NCI-H446 (cell line): Measurements from ENCODE around the gene MTERF4.

Source experiments
- DNase-seq, 2 experiments: peaks; one replicate each; lab custom pipeline; 2025; lab: John Stamatoyannopoulos, UW

Gene MTERF4

DNA sequence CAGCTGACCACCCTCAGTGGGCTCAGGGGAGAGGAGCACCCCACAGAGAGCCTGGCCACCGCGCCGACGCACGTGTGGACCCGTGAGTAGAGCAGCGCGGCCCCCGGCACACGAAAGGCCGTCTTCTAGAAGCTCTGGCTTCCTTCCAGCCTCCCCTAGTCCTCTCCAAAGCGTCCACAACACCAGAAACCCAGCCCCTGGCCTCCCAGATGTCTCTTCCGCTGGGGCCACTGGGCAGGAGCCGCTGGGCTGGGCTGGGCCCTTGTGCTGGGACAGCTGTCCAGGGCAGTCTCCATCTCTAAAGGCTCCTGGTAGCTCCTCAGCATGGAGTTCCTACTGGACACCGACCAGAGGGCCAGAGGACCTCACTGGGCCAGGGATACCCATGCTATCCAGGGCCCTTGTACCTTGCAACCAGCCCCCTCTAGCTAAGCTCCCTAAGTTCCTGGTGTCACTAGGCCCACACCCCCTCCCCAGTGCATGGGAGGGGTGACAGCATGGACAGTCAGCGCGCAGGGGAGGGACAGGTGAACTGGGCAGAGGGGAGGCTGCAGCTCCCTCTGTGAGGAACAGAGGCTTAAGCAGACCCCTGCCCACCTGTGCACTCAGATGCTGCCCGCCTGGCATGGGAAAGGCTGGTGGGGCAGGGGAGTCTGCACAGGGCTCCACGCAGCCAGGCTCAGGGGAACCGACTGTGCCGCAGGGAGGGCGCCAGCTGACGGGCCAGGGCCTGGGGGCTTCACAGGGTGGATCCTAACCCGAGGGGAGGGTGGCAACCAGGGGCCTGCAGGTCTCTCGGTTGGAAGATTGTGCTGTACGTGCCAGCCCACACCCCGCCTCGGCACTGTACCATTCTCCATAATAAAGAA lies 32.9 kb downstream of the MTERF4 start:
- DNase-seq, result no peak

DNA sequence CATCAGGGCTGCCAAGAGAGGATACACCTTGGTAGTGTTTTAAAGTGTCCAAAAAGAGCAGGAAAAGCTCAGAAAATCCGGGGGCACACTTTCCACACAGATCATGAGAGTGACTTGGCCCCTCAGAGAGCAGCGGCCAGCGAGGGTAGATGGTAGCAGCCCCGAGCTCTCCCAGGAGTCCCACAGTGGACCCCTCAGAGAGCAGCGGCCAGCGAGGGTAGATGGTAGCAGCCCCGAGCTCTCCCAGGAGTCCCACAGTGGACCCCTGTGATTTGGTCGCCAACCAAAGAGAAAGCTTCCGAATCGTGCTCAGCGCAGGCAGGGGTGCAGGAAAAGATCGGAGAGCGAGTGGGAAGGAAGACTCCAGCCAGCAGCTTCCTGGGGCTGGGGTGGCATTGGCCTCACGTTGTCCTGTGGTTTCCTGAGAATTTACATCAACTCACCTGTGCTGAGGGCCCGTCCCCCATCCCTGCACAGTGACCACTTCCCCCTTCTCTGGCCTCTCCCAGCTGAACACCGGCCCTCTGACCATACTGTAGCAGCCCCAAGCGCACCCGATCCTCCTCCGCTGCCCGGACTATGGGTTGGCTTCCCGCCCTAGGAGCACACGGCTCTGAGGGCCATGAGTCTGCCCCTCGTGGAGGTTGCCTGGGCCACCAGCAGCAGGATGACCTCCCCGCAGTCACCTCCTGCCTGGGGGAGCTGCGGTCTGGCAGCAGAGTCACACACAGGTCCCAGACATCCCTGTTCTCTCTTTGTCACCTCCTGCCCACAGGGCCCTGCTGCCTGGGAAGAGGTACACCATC lies 33.7 kb downstream of the MTERF4 start:
- no peak for DNase-seq

DNA sequence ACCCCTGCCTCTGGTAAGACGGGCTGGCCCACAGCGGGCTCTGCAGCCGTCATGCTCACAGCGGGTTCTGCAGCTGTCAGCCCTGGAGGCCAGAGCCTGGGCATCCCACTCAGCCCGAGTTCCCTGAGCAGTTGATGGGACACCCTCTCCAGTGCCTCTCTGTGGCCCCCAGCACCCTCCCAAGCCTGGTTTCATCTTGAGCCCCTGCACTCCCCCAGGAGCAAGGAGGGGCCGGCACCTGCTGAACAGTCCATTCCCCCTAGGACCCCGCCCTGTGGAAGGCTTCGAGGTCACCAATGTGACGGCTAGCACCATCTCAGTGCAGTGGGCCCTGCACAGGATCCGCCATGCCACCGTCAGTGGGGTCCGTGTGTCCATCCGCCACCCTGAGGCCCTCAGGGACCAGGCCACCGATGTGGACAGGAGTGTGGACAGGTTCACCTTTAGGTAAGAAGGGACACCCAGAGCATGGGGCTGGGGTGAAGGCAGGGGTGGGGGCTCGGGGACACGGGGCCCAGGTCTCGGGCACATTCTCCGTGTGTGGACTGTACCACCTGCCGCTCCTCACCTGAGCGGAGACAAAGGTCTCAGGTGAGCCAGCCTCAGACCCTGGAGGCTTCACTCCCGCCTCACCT lies 34.5 kb downstream of the MTERF4 start:
- DNase-seq, result no peak

DNA sequence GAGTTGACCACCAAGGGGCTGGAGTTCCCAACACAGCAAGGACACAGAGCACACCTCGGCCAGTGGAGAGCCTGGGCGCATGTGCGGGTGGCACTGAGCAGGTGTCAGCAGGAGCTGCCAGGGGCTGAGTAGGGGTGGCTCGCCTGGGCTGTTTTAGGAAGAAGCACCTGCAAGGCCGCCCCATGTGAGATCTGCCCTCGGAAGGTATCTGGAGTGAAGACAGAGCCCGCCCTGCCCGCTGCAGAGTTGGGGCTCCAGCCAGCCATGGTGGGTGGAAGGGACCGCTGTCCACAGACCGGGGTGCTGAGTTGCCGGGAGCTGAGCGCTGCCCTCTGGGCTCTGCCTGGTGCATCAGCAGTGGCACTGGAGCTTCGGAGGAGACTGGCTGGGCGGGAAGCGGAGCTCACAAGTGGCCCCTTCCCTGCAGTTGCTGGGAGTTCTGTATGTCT lies 35.2 kb downstream of the MTERF4 start:
- no peak for DNase-seq

DNA sequence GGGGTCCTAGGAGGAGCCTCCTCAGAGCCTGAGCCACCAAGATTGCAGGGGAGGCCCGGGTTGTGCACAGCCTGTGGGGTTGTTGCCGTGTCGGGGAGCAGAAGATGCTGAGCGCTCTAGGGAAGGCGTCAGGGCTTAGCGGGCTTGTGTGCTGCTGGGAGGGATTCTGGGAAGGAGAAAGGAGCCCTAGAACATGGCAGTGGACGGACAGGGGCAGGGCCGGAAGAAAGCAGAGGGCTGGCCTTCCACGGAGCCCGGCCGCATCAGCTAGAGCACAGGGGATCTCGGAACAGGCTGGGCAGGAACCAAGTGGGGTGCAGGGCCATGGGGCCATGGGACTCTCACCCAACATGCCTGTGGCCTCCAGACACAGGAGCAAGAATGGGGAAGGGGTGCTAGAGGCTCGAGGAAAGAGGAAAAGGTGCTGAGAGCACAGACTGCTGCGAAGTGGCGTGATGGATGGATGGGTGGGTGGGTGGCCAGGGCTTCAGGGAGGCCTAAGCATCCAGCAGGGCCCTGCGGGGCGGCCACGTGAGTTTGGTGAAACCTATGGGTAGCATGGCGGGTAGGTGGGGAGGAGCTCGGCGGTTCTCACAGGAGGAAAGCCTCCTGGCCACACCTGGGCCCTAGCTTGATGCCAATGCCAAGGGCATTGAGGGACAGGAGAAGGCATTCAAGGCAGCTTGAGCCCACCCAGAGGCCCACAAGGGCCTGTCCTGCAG lies 35.8 kb downstream of the MTERF4 start:
- DNase-seq, result no peak

DNA sequence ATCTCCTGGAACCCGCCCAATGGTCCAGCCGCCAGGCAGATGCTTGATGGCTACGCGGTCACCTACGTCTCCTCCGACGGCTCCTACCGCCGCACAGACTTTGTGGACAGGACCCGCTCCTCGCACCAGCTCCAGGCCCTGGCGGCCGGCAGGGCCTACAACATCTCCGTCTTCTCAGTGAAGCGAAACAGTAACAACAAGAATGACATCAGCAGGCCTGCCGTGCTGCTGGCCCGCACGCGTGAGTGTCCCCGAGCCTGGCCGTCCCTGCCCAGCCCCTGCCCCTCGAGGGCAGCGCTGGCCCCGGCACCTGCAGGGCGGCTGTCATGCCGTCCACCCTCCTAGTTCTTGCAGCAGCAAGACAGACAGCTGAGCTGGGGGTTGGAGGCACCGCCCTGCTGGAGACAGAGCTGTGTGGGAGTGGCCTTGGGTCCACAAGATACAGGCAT lies 36.7 kb downstream of the MTERF4 start:
- no peak for DNase-seq

DNA sequence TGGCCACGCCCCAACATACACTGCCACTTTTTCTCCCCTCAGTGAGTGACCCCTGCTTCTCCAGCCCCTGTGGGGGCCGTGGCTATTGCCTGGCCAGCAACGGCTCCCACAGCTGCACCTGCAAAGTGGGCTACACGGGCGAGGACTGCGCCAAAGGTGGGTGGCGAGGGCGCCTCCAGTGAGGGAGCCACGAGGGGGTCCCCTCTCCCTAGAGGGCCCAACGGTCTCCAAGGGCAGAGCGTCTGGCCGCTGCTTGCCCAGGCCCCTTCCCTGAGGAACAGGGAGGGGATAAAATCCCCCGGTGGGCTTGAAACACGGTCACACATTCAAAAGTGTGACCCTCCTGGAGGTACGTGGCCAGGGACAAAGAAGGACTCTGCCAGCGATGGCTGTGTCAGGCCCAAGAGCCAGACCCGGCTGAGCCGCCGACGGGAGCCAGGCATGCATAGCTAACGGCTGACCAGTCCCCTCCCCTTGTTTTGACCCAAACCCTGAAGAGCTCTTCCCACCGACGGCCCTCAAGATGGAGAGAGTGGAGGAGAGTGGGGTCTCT lies 37.2 kb downstream of the MTERF4 start:
- DNase-seq, result no peak

DNA sequence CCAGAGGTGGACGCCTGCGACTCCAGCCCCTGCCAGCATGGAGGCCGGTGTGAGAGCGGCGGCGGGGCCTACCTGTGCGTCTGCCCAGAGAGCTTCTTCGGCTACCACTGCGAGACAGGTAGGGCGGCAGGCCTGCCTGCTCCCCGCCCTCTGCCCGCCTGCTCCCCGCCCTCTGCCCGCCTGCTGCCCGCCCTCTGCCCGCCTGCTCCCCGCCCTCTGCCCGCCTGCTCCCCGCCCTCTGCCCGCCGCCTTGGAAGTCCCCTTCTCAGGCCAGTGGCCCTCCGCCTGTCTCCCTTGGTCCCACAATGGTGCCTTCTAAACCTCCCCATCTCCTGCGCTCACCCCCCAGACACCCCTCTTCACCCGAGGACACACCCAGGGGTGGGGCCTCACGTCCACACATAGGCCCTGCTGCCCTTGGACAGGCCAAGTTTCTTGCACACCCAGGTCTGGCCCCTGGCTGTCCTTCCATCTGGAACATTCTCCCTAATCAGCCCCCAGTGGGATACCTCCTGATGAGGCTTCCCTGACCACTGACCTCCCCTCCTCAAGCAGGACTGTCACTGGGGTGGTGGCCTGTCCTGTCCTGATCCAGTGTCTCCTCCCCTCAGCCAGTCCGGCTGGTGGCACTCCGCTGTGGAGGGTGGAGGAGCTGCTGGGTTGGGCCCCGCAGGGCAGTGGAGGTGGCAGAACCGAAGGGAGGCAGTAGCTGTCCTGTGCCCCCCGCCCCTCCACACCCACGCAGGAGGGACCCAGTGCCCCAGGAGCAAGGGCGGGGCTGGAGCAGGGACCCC lies 37.9 kb downstream of the MTERF4 start:
- no peak for DNase-seq

DNA sequence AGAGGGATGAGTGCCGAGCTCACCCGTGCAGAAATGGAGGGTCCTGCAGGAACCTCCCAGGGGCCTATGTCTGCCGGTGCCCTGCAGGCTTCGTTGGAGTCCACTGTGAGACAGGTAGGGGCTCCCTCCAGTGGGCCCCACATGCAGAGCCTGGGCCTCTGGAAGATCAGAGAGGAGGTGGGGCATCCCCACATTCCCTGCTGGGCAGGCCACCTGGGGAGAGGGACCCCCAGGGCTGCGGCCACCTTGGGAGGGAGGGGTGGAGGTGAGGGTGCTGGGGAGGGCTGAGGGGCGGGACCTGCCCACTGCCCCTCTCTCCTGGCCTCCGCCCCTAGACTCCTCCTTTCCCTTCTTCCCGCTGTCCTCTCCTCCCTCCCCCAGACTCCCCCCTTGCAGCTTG lies 38.5 kb downstream of the MTERF4 start:
- no peak for DNase-seq

DNA sequence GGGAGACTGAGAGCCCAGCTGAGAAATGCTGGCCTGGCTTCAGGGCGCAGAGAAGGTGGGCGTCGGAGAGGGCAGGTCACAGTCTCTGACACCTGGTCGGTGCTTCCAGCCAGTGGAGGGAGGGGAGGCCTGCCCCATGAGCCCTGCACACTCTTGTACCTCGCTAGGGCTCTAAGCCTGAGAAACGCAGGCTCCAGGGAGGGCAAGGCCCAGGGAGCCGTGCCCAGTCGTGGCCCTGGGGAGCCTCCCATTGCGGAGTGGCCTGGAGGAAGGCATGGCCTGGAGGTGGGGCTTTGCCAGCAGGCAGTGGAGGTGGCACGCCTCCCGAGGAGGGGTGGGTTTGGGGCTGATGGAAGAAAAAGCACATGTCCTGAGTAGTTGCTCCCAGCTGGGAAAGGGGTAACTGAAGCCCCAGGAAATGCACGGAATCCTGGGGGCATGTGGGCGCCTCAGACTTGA lies 39.0 kb downstream of the MTERF4 start:
- no peak for DNase-seq

DNA sequence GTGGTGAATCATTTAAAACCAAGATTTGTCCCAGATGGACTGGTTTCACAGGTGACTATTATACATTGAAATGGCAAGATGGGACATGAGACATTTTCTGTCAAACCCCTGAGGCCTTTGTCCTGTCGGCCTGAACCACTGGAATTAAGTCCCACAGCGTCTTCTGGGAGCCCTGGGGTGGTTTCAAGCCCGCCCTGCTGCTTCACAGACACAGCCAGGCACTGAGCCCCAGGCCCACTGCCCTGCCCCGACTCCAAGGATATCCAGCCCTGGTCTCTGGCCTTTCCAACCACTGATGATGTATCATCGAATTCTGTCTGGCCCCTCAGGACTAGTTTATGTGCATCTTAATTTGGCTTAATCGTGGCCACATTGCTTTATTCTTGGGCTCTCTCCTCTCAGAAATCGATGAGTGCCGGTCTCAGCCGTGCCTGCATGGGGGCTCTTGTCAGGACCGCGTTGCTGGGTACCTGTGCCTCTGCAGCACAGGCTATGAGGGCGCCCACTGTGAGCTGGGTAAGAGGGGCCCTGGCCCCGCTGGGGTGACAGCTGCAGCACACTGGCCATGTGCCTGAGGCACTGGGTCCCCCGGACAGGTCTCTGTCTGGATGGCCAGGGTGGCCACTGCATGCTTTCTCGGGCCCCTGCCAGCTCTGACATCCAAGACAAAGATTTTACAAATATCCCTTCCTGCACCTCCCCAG lies 39.5 kb downstream of the MTERF4 start:
- no peak for DNase-seq

DNA sequence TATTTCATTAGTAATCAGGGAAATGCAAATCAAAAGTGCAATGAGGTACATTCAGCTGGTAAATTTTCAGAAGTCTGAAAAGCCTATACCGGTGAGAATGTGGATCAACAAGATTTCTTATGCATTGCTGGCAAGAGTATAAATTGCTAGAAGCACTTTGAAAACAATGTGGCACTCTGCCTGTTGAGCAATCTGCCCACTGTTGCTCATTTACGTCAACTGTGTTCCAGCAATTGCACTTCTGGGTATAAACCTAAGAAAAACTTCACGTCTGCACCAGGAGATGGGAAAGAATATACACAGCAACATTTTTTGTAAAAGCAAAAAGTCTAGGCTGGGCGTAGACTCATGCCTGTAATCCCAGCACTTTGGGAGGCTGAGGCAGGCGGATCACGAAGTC lies 40.8 kb downstream of the MTERF4 start:
- DNase-seq, result no peak

DNA sequence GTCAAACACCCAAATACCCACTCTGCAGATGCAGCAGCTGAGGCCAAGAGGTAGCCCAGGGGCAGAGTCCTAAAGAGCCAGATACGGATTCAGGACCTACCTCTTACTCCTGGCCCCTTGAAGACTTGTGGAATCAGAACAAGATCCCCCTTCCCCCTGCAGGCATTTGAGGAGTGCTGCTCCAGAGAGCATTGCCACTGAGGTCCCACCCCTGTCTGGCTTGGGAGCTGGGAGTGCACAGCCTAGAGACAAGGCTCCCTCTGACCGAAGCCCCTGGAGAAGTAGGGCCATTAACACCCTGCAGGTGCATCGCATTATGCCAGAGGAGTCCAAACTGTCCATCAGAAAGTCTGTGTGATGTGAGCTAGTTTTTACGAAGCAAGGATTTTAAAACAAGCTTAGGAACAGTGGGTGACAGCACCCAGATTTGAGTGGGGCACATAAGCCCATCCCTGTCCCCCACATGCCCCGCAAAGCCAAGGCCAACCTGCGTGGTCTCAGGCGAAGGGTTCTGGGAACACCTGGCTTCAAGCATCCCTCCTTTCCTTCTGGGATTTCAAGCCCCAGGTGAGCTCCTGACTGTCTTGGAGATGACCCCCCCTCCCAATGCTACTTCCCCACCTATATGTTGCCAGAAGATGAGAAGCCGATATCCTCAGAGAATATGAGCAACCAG lies 48.4 kb downstream of the MTERF4 start:
- DNase-seq, result no peak

DNA sequence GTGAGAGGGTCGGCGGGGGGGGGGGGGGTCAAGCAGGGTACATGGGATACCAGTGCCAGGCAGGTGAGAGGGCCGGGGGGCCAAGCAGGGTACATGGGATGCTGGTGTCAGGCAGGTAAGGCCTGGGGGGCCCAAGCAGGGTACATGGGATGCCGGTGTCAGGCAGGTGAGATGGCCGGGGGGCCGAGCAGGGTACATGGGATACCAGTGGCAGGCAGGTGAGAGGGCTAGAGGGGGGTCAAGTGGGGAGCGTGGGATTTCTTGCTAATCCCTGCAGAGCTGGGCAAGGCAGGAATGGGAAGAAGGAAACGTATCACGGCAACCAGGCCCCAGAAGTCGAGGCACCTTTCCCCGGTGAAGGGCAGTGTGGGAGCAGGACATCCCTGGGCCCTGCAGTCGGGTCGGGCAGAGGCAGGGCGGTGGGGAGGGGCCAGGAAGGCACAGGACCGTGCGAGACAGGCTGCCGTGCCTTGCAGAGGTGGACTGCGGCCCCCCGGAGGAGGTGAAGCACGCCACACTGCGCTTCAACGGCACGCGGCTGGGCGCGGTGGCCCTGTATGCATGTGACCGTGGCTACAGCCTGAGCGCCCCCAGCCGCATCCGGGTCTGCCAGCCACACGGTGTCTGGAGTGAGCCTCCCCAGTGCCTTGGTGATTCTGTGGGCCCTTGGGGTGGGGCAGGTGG lies 49.3 kb downstream of the MTERF4 start:
- DNase-seq, result no peak

DNA sequence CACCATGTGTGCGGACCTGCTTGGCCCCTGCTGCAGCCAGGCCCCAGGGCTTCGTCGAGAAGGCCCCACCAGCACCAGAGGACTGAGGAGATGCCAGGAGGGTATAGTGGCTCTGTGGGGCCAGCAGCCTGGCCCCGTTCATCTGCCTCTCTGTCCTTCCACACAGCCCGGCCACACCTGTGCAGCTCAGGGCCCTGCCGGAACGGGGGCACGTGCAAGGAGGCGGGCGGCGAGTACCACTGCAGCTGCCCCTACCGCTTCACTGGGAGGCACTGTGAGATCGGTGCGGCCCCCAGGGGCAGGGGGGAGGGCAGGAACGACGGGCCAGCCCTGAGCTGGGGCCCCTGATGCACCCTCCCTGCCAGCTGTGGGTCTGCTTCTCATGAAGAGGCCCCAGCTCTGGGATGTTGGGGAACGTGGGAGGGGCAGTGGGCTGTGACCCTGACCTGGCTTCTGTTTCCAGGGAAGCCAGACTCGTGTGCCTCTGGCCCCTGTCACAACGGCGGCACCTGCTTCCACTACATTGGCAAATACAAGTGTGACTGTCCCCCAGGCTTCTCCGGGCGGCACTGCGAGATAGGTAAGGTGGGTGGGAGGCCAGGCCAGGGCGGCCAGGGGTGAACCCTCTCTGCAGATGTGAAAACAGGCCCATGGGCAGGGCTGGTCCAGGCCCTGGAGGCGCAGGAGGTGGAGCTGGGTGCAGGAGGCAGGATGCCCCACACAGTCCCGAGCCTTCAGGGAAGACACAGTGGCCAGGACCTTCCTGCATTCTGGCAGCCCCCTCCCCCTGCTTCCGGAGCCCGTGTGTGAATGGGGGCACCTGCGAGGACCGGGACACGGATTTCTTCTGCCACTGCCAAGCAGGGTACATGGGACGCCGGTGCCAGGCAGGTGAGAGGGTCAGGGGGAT lies 50.3 kb downstream of the MTERF4 start:
- no peak for DNase-seq

DNA sequence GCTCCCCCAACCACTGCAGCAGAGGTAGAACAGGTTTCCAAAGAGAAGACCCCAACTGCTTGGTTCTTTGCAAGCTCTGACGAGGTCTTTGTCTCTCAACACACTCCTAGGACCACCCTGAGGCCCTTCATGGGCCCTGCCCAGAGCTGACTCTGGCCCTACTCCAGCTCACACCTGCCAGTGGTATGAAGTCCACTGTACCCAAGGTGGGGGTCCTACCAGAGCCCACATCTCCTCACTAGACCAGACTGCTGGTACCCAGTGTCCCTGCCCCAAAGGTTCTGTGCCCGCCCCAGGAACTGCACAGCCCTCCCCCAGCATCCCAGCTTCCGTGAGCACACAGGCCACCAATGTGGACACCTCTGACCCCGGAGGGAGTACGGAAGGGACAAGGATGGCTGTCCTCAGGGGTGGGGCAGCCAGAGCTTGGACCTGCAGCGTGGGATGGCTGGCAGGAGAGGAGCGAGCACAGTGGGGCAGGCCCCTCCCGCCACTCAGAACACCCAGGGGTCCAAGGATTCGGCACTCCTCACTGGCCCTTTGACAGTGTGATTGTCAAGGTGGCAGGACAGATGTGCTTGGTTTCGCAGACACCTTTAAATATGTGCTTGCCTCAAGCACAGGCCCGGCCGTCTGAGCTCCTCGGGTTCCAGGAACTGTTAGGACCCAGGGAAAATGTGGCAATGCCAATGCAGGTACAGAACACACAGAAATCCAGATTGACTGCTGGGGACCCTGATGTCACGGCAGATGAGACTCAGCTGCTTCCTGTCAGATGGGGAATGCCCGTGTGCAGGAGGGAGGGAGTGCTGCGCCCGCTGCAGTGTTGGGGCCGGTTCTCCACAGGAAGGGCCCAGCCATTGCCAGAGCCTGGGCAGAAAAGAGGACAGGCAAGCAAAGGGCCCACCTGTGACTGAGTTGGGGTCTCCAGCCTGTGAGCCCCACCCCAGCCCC lies 51.2 kb downstream of the MTERF4 start:
- no peak for DNase-seq
